Esophagus muscularis mucosa (tissue), 4 donors: ENCODE results near the gene VAMP4. TPM values are rescaled to one million over a fixed set of nuclear protein-coding genes. Genes with fewer than 3 reads are reported as not detected.

Experiments used
- DNase-seq: peaks from one replicate; pipeline ENCODE4 v3.0.0-alpha.2; 2017; ENCODE audit errors: extremely low spot score
- H3K27ac ChIP-seq, 4 donors: fragments of 200-600 bp; sonication (generic); replicated peaks in 1 of 4; 1 replicate in 3 of 4; 2 replicates in 1 of 4; pipeline ENCODE4 v1.5.1; 2016 to 2019; ENCODE audit warnings: mild to moderate bottlenecking in 1 of 4
- H3K27me3 ChIP-seq, 4 donors: fragments of 200-600 bp; sonication (generic); one replicate each; pipeline versions ENCODE4 v1.5.1 to v1.6.0; 2016 to 2019
- H3K36me3 ChIP-seq, 4 donors: fragments of 200-600 bp; sonication (generic); one replicate each; pipeline ENCODE4 v1.5.1; 2016 to 2019
- H3K4me1 ChIP-seq, 4 donors: fragments of 200-600 bp; sonication (generic); one replicate each; pipeline ENCODE4 v1.5.1; 2016 to 2019
- H3K4me3 ChIP-seq, 4 donors: fragments of 200-600 bp; sonication (generic); 1 replicate in 2 of 4; 2 replicates in 2 of 4; pipeline ENCODE4 v1.5.1; 2016 to 2019; ENCODE audit warnings: mild to moderate bottlenecking in 4 of 4, moderate library complexity in 1 of 4
- H3K9me3 ChIP-seq, 4 donors: fragments of 200-600 bp; sonication (generic); 1 replicate in 3 of 4; 2 replicates in 1 of 4; pipeline ENCODE4 v1.5.1; 2016 to 2019
- EP300 ChIP-seq: sonication (generic); formaldehyde crosslinking; IDR thresholded peaks from one replicate; pipeline ENCODE4 v1.6.1; 2017; ENCODE audit warnings: antibody characterized with exemption
- POLR2A ChIP-seq: fragments of 450-650 bp; IDR thresholded peaks from one replicate; pipeline ENCODE4 v1.6.1; 2017; ENCODE audit warnings: antibody characterized with exemption, moderate library complexity, mild to moderate bottlenecking, low read depth
- POLR2AphosphoS5 ChIP-seq, 2 donors: sonication (generic); formaldehyde crosslinking; IDR thresholded peaks; one replicate each; pipeline ENCODE4 v1.6.1; 2017; ENCODE audit warnings: antibody characterized with exemption in 2 of 2
- WGBS: methylation state at CpG from one replicate; pipeline ENCODE4 v1.1.5; 2018; 5-methylcytosine and 5-hydroxymethylcytosine counted together
- intact Hi-C: fragments of 100-400 bp; cut with DNase I; formaldehyde crosslinking; loops from one replicate; pipeline ENCODE4 v1.15.1; 2023
- total RNA-seq, 4 donors: library from RNA; depleted of rRNA; stranded (reverse); fragments of >200 nt; gene quantifications; one replicate each; pipeline versions ENCODE4 v1.1.0 to v1.2.1, GENCODE V29; 2016
- TF ChIP-seq, protein P1 (sequence below), 3 experiments: fragments of 200-600 bp in 2 of 3; fragments of 450-650 bp in 1 of 3; sonication (generic) in 2 of 3; IDR thresholded peaks; one replicate each; pipeline ENCODE4 v1.5.1; 2017 to 2019; ENCODE audit warnings: antibody characterized with exemption in 3 of 3, mild to moderate bottlenecking in 2 of 3, moderate library complexity in 1 of 3

Gene VAMP4
- total RNA-seq, 4 donors from 2014 or later, result 14.2 to 19.9 (median 16.1) TPM

DNA sequence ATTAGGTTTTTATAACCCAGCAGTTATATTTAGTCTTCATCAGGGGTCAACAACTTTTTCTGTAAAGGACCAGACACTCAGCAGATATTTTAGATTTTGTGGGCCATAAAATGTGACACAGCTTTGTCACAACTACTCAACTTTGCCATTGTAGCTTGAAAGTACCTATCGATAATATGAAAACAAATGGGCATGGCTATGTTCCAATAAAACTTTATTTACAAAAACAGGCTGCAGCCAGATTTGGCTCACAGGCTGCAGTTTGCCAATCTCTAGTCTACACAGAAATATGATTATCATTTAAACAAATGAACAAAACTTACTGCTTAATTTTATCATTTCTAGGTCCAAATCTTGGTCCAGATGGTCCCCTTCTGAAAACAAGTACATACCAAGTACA, 23.0 kb downstream of the VAMP4 start:
- WGBS, result 94% methylated on average over 1 of the region's 1 CpG
- DNase-seq, result no peak

DNA sequence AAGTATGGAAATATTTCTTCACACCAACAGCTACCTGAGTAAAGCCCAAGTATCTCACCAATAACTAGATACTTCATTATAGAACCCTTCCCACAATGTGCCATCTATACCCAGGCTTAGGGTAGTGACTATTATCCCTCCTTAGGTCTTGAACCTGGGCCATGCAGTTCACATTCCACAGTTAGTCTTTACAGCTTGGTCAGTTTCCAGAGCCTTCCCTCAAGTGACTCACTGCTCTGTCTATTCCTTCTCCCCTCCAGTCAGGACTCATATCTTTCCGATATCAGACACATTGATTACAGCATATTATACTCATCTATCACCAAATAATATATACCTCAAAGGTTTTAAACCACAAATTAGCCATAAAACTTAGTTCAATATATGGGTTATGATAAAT, 23.6 kb downstream of the VAMP4 start:
- no peak for DNase-seq
- H3K4me1 ChIP-seq, result peaks cover 15 to 32% (median 26%) of the 10 kb centered on the region in 4 donors
- peaks cover 0 to 6% (median 2%) of the 10 kb centered on the region in 4 donors for H3K9me3 ChIP-seq
- no peaks in the 10 kb centered on the region for H3K27me3 ChIP-seq
- no peak overlapping the region for H3K4me3 ChIP-seq
- intact Hi-C loops, result no loop called here
- TF ChIP-seq POLR2A, result no peak
- peaks cover 0 to 7% (median 2%) of the 10 kb centered on the region in 4 donors for H3K36me3 ChIP-seq
- H3K27ac ChIP-seq, result no peak overlapping the region
- WGBS, result 97% methylated on average over 1 of the region's 1 CpG

More for the DNA sequence above, 23.0 kb downstream of the VAMP4 start:
- TF ChIP-seq EP300, result no peak
- no peak for TF ChIP-seq POLR2AphosphoS5 (IDR thresholded peaks at IDR 0.05)
- TF ChIP-seq, protein P1, sequence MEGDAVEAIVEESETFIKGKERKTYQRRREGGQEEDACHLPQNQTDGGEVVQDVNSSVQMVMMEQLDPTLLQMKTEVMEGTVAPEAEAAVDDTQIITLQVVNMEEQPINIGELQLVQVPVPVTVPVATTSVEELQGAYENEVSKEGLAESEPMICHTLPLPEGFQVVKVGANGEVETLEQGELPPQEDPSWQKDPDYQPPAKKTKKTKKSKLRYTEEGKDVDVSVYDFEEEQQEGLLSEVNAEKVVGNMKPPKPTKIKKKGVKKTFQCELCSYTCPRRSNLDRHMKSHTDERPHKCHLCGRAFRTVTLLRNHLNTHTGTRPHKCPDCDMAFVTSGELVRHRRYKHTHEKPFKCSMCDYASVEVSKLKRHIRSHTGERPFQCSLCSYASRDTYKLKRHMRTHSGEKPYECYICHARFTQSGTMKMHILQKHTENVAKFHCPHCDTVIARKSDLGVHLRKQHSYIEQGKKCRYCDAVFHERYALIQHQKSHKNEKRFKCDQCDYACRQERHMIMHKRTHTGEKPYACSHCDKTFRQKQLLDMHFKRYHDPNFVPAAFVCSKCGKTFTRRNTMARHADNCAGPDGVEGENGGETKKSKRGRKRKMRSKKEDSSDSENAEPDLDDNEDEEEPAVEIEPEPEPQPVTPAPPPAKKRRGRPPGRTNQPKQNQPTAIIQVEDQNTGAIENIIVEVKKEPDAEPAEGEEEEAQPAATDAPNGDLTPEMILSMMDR (IDR thresholded peaks at IDR 0.05), result no peak
- TF ChIP-seq POLR2A, result no peak
- Histone ChIP-seq H3K4me3 (no peak overlapping the region), H3K36me3 (peaks cover 0 to 9% (median 2%) of the 10 kb centered on the region in 4 donors), H3K27me3 (no peaks in the 10 kb centered on the region), H3K4me1 (peaks cover 15 to 32% (median 26%) of the 10 kb centered on the region in 4 donors), H3K27ac (no peak overlapping the region), H3K9me3 (peaks cover 0 to 8% (median 3%) of the 10 kb centered on the region in 4 donors)
- intact Hi-C loops, result no loop called here

DNA sequence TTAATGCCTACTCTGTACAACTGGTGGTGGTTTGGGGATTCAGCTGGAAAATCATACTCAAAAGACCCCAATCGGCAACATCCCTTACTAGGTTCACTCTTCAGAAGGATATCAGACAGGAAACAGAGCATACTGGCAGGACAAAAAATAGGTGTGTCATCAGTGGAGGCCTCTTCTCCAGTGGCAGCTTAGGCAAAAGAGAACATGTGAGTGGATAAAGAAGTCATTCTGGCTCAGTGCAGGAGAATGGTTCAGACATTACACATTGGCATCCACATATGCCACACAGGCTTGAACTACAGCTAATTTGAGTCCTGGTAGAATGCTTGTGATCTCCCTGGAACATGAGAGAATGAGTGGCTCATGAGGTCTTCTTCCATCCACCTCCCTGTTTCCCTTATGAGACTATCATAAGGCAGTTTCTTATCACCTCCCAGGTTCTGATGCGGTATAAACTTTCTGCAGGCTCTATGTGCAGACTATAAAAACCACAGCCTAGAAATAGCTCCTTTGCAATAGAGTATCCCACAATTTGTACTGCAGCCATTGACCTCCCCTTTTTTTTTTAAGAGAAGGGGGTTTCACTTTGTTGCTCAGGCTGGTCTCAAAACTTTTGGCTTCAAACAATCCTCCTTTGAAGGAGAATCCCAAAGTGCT, 24.7 kb downstream of the VAMP4 start:
- Histone ChIP-seq H3K4me3 (no peak overlapping the region), H3K36me3 (peaks cover 0 to 7% (median 2%) of the 10 kb centered on the region in 4 donors), H3K9me3 (no peaks in the 10 kb centered on the region), H3K27me3 (no peaks in the 10 kb centered on the region), H3K4me1 (peaks cover 15 to 32% (median 26%) of the 10 kb centered on the region in 4 donors), H3K27ac (peak overlapping the region; percentile 24 to 72 (median 62))
- TF ChIP-seq POLR2AphosphoS5 (IDR thresholded peaks at IDR 0.05), result no peak
- TF ChIP-seq, protein P1 (IDR thresholded peaks at IDR 0.05), result no peak
- no peak for TF ChIP-seq POLR2A
- no peak for TF ChIP-seq EP300
- no peak for DNase-seq
- intact Hi-C loops, result loop anchor here (2.0 kb wide), 1 partner anchor 72 kb away; no protein-coding TSS in a partner anchor
- WGBS, result 87% methylated on average over 2 of the region's 2 CpGs

DNA sequence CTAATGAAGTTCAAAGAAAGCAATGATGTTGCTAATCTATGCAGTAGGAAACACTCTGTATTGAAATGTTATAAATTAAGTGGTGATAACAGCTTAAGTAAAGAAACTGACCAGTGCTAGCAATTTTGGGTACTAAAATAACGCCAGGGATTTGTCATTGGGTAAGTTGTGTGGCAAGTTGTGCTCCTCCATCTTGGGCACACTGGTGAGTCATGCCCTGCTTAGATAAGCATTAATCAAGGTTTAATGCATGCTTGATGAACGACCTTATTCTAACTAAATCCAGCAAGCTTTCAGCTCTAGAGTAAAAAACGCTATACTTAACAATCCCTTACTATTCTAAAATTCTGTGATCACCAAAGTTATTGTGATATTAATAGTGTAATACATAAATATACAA, 25.2 kb downstream of the VAMP4 start:
- H3K36me3 ChIP-seq, result peaks cover 0 to 7% (median 2%) of the 10 kb centered on the region in 4 donors
- peaks cover 15 to 32% (median 26%) of the 10 kb centered on the region in 4 donors for H3K4me1 ChIP-seq
- TF ChIP-seq POLR2AphosphoS5 (IDR thresholded peaks at IDR 0.05) (peak in 1 of 2 donors; percentile 20), POLR2A (no peak)
- DNase-seq, result no peak
- 55% methylated on average over 3 of the region's 3 CpGs for WGBS
- intact Hi-C loops, result loop anchor here (2.0 kb wide), 1 partner anchor 72 kb away; no protein-coding TSS in a partner anchor
- peak overlapping the region; percentile 28 to 72 (median 62) for H3K27ac ChIP-seq
- H3K4me3 ChIP-seq, result no peak overlapping the region
- no peaks in the 10 kb centered on the region for H3K27me3 ChIP-seq
- no peaks in the 10 kb centered on the region for H3K9me3 ChIP-seq

DNA sequence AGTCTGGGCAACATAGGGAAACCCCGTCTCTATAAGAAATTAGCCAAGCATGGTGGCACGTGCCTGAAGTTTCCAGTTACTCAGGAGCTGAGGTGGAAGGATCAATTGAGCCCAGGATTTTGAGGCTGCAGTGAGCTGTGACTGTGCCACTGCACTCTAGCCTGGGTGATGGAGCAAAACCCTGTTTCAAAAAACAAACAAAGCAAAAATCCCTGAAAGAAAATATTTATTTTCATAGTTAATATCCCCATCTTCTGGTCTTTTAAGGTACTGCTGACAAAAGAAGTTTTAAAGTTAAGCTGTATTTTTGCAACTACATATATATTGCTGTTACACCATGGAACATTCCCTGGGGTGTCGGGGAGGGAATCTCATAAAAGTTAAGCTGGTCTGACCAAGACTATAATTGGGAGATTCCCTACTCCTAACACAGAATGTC, 26.0 kb downstream of the VAMP4 start:
- Histone ChIP-seq H3K27ac (peak overlapping the region; percentile 53 to 72 (median 62)), H3K36me3 (peaks cover 0 to 7% (median 2%) of the 10 kb centered on the region in 4 donors), H3K9me3 (no peaks in the 10 kb centered on the region), H3K27me3 (no peaks in the 10 kb centered on the region), H3K4me1 (peaks cover 15 to 33% (median 29%) of the 10 kb centered on the region in 4 donors), H3K4me3 (no peak overlapping the region)
- DNase-seq, result no peak
- TF ChIP-seq, protein P1 (IDR thresholded peaks at IDR 0.05), result peak; percentile 69 to 73 (median 72)
- TF ChIP-seq POLR2A, result no peak
- intact Hi-C loops, result loop anchor here (2.0 kb wide), 1 partner anchor 71 kb away; no protein-coding TSS in a partner anchor
- 53% methylated on average over 3 of the region's 3 CpGs for WGBS
